Measurements from ENCODE around the gene VGLL1.

- TF ChIP-seq ETV6 (conservative IDR thresholded peaks at IDR 0.05 in 1 of 2, IDR thresholded peaks at IDR 0.05 in 1 of 2; ENCODE audit: borderline replicate concordance in 1 of 2, low read depth in 1 of 2) (no peak), SRF (IDR thresholded peaks at IDR 0.05; ENCODE audit: low read depth in 2 of 2, low read length in 2 of 2) (no peak), USF2 (IDR thresholded peaks at IDR 0.05; ENCODE audit: borderline replicate concordance, low read depth, low read length) (no peak), ZZZ3 (IDR thresholded peaks at IDR 0.05; ENCODE audit: control insufficient read depth, insufficient read length, low read depth) (no peak), EZH2 (IDR thresholded peaks at IDR 0.05; ENCODE audit: borderline replicate concordance, control insufficient read depth, low read depth, low read length) (no peak)
These were observed 6.8 kb downstream of the VGLL1 start for GRCh38 chrX:136538811-136539210.

Measured in GM12878 (cell line).